Keratinocyte (primary cell): ENCODE results near the gene DDIT4. TPM values are rescaled to one million over a fixed set of nuclear protein-coding genes. Genes with fewer than 3 reads are reported as not detected.
"Not testable (repeated sequence)": the region's sequence is repeated elsewhere in the genome, so short reads cannot be mapped to it uniquely, and the experiment has no call there.

Experiments used
- DNase-seq: peaks from one replicate; pipeline ENCODE4 v3.0.0-alpha.2; 2011; ENCODE audit warnings: low read depth, missing footprints, low spot score
- FAIRE-seq: peaks from 2 replicates; lab custom pipeline; 2011; peaks lifted over from hg19 to GRCh38; lab: Jason Lieb, UNC
- H2AFZ ChIP-seq: 2 replicates; pipeline ENCODE4 v1.6.0; 2012; ENCODE audit warnings: low read length, control low read depth, inconsistent platforms; ENCODE audit not compliant: control insufficient read depth
- H3K27ac ChIP-seq: 2 replicates; pipeline ENCODE4 v1.5.1; 2011; ENCODE audit warnings: low read length; ENCODE audit not compliant: control insufficient read depth, insufficient read depth
- H3K27me3 ChIP-seq: 3 replicates; pipeline ENCODE4 v1.6.0; 2011; ENCODE audit warnings: low read length; ENCODE audit not compliant: control insufficient read depth, insufficient read depth; ENCODE audit errors: extremely low read depth
- H3K36me3 ChIP-seq, 2 experiments: 2 replicates in 1 of 2; 3 replicates in 1 of 2; pipeline ENCODE4 v1.5.1; 2011; ENCODE audit warnings: low read length in 2 of 2, mild to moderate bottlenecking in 1 of 2; ENCODE audit not compliant: control insufficient read depth in 2 of 2, insufficient read depth in 2 of 2; ENCODE audit errors: extremely low read depth in 1 of 2
- H3K4me1 ChIP-seq: 3 replicates; pipeline ENCODE4 v1.5.1; 2011; ENCODE audit warnings: low read length; ENCODE audit not compliant: control insufficient read depth, insufficient read depth; ENCODE audit errors: extremely low read depth
- H3K4me2 ChIP-seq: 3 replicates; pipeline ENCODE4 v1.6.0; 2011; ENCODE audit warnings: low read depth, low read length; ENCODE audit not compliant: control insufficient read depth, insufficient read depth; ENCODE audit errors: extremely low read depth
- H3K4me3 ChIP-seq, 3 experiments: fragments of 200-600 bp in 1 of 3; sonication (generic) in 1 of 3; 2 replicates in 2 of 3; 3 replicates in 1 of 3; pipeline ENCODE4 v1.5.1; 2011 to 2016; ENCODE audit warnings: low read length in 3 of 3, mild to moderate bottlenecking in 3 of 3, control low read depth in 2 of 3, inconsistent platforms in 1 of 3, low read depth in 1 of 3, mixed read lengths in 1 of 3, mixed run types in 1 of 3, moderate library complexity in 1 of 3; ENCODE audit not compliant: control insufficient read depth in 2 of 3, insufficient read depth in 2 of 3; ENCODE audit errors: extremely low read depth in 1 of 3
- H3K79me2 ChIP-seq: 2 replicates; pipeline ENCODE4 v1.6.0; 2012; ENCODE audit warnings: low read length; ENCODE audit not compliant: control insufficient read depth, insufficient read depth
- H3K9ac ChIP-seq: 3 replicates; pipeline ENCODE4 v1.6.0; 2011; ENCODE audit warnings: low read length; ENCODE audit not compliant: control insufficient read depth, insufficient read depth; ENCODE audit errors: extremely low read depth
- H3K9me1 ChIP-seq: 3 replicates; pipeline ENCODE4 v1.6.0; 2011; ENCODE audit warnings: low read length; ENCODE audit not compliant: control insufficient read depth, insufficient read depth; ENCODE audit errors: extremely low read depth
- H3K9me3 ChIP-seq: 2 replicates; pipeline ENCODE4 v1.5.1; 2012; ENCODE audit warnings: low read depth, low read length; ENCODE audit not compliant: control insufficient read depth
- H4K20me1 ChIP-seq: 3 replicates; pipeline ENCODE4 v1.6.0; 2011; ENCODE audit warnings: low read length; ENCODE audit not compliant: control insufficient read depth, insufficient read depth; ENCODE audit errors: extremely low read depth
- CTCF ChIP-seq, 3 experiments: IDR thresholded peaks in 1 of 3; conservative IDR thresholded peaks in 1 of 3; optimal IDR thresholded peaks in 1 of 3; 2 replicates in 2 of 3; 3 replicates in 1 of 3; pipeline versions ENCODE3 to v1.5.1; 2011; ENCODE audit warnings: low read length in 3 of 3, mild to moderate bottlenecking in 3 of 3, moderate library complexity in 2 of 3, control low read depth in 1 of 3, inconsistent platforms in 1 of 3; ENCODE audit not compliant: insufficient read depth in 2 of 3; ENCODE audit errors: extremely low read depth in 1 of 3
- EZH2 ChIP-seq: IDR thresholded peaks from one replicate; pipeline ENCODE4 v1.6.1; 2012; ENCODE audit warnings: inconsistent platforms, mild to moderate bottlenecking, low read length, moderate library complexity
- dilution Hi-C: fragments of 300-500 bp; cut with MboI; formaldehyde crosslinking; loops from one replicate; pipeline ENCODE4 v1.7.0; 2020; ENCODE audit warnings: low sequenced_read_pairs; ENCODE audit not compliant: extremely low pct_ligation_motif_present
- polyA plus RNA-seq, 5 experiments: library from polyadenylated mRNA; depleted of rRNA in 3 of 5; stranded (reverse) in 3 of 5; stranded (forward) in 1 of 5; unstranded in 1 of 5; fragments of >200 nt; gene quantifications; 1 replicate in 1 of 5; 2 replicates in 3 of 5; 3 replicates in 1 of 5; pipeline versions ENCODE4 v1.2.1 to v1.2.3, GENCODE V29; 2011 to 2012; ENCODE audit warnings: missing spikeins in 2 of 5, low read depth in 1 of 5, low replicate concordance in 1 of 5

DDIT4 gene
- polyA plus RNA-seq, 1 donor (not counting 4 experiments of a cell fraction or from before 2014, with no cell fraction given), result 248 TPM

GRCh38 chr10:72267381-72267780 is 6.3 kb upstream of the DDIT4 start:
- TF ChIP-seq EZH2 (no peak), CTCF (optimal IDR thresholded peaks at IDR 0.05 in 1 of 3, IDR thresholded peaks at IDR 0.05 in 1 of 3, conservative IDR thresholded peaks at IDR 0.05 in 1 of 3; ENCODE audit: extremely low read depth in 1 of 3, insufficient read depth in 2 of 3, low read length in 3 of 3) (no peak)
- no peak overlapping the region for H3K27ac ChIP-seq
- dilution Hi-C loops, result no loop called here
- H2AFZ ChIP-seq, result no peak overlapping the region
- H3K27me3 ChIP-seq, result no peaks in the 10 kb centered on the region
- peaks cover 43% of the 10 kb centered on the region for H3K4me1 ChIP-seq
- no peaks in the 10 kb centered on the region for H3K9me3 ChIP-seq
- FAIRE-seq (no peak), DNase-seq (no peak)
- H4K20me1 ChIP-seq, result no peaks in the 10 kb centered on the region
- H3K4me2 ChIP-seq, result no peak overlapping the region
- H3K9me1 ChIP-seq, result no peaks in the 10 kb centered on the region
- no peak overlapping the region for H3K4me3 ChIP-seq
- no peaks in the 10 kb centered on the region for H3K36me3 ChIP-seq
- H3K9ac ChIP-seq, result no peak overlapping the region
- no peaks in the 10 kb centered on the region for H3K79me2 ChIP-seq

- no peak for DNase-seq
- FAIRE-seq, result no peak
- Histone ChIP-seq H3K4me3 (no peak overlapping the region), H3K9ac (no peak overlapping the region), H3K36me3 (no peaks in the 10 kb centered on the region), H3K27ac (no peak overlapping the region), H3K79me2 (no peaks in the 10 kb centered on the region), H3K9me1 (no peaks in the 10 kb centered on the region), H3K27me3 (no peaks in the 10 kb centered on the region), H2AFZ (no peak overlapping the region), H4K20me1 (no peaks in the 10 kb centered on the region), H3K4me1 (peaks cover 47% of the 10 kb centered on the region), H3K9me3 (no peaks in the 10 kb centered on the region), H3K4me2 (no peak overlapping the region)
- TF ChIP-seq EZH2, result no peak
- dilution Hi-C loops, result no loop called here
Observed at GRCh38 chr10:72267819-72268399, 5.8 kb upstream of the DDIT4 start.

GRCh38 chr10:72268475-72269200 is 5.1 kb upstream of the DDIT4 start:
- H3K9ac ChIP-seq, H3K4me2 ChIP-seq, H3K27ac ChIP-seq, H3K36me3 ChIP-seq, H3K79me2 ChIP-seq, dilution Hi-C loops, H2AFZ ChIP-seq, H3K27me3 ChIP-seq, DNase-seq, H3K9me1 ChIP-seq, H3K9me3 ChIP-seq, H4K20me1 ChIP-seq, FAIRE-seq, H3K4me3 ChIP-seq: not testable (repeated sequence)
- H3K4me1 ChIP-seq, result peaks cover 41% of the 10 kb centered on the region
